Measurements from ENCODE around the gene PSMD1.
"Not testable (repeated sequence)": the region's sequence is repeated elsewhere in the genome, so short reads cannot be mapped to it uniquely, and the experiment has no call there.

PSMD1 gene

GRCh38 chr2:231056453-231057416 is at the start of gene PSMD1:
PSMD1 (plus strand) TSS chr2:231056867; CDS start chr2:231057026, 159 bp downstream.
- peak; percentile 85 to 87 for DNase-seq (ENCODE audit: low read depth in 2 of 2)

GRCh38 chr2:231007286-231008098 is 49.2 kb upstream of the PSMD1 start:
- DNase-seq (ENCODE audit: low read depth in 2 of 2): no peak

- DNase-seq (ENCODE audit: low read depth in 2 of 2): no peak
Measured at GRCh38 chr2:231008131-231008530, 48.5 kb upstream of the PSMD1 start.

- no peak for DNase-seq (ENCODE audit: low read depth in 2 of 2)
Measured at GRCh38 chr2:231009236-231009919, 47.3 kb upstream of the PSMD1 start.

GRCh38 chr2:231010201-231010730 is 46.4 kb upstream of the PSMD1 start:
- no peak for DNase-seq (ENCODE audit: low read depth in 2 of 2)

GRCh38 chr2:231011526-231011925 is 45.1 kb upstream of the PSMD1 start:
- DNase-seq (ENCODE audit: low read depth in 2 of 2): no peak

- no peak for DNase-seq (ENCODE audit: low read depth in 2 of 2)
Measured at GRCh38 chr2:231012463-231012862, 44.2 kb upstream of the PSMD1 start.

GRCh38 chr2:231013820-231014219 is 42.8 kb upstream of the PSMD1 start:
- DNase-seq (ENCODE audit: low read depth in 2 of 2): no peak

GRCh38 chr2:231015478-231015877 is 41.2 kb upstream of the PSMD1 start:
- DNase-seq (ENCODE audit: low read depth in 2 of 2): no peak

- DNase-seq (ENCODE audit: low read depth in 2 of 2): no peak
Measured at GRCh38 chr2:231015926-231016325, 40.7 kb upstream of the PSMD1 start.

GRCh38 chr2:231016566-231017230 is 40.0 kb upstream of the PSMD1 start:
- no peak for DNase-seq (ENCODE audit: low read depth in 2 of 2)

GRCh38 chr2:231017231-231017598 is 39.5 kb upstream of the PSMD1 start:
- no peak for DNase-seq (ENCODE audit: low read depth in 2 of 2)

- no peak for DNase-seq (ENCODE audit: low read depth in 2 of 2)
Measured at GRCh38 chr2:231018184-231018583, 38.5 kb upstream of the PSMD1 start.

- DNase-seq (ENCODE audit: low read depth in 2 of 2): not testable (repeated sequence)
Measured at GRCh38 chr2:231025059-231025458, 31.6 kb upstream of the PSMD1 start.

GRCh38 chr2:231028889-231029288 is 27.8 kb upstream of the PSMD1 start:
- no peak for DNase-seq (ENCODE audit: low read depth in 2 of 2)

GRCh38 chr2:231029563-231029962 is 27.1 kb upstream of the PSMD1 start:
- DNase-seq (ENCODE audit: low read depth in 2 of 2): no peak

- no peak for DNase-seq (ENCODE audit: low read depth in 2 of 2)
Measured at GRCh38 chr2:231030725-231031124, 25.9 kb upstream of the PSMD1 start.

GRCh38 chr2:231032575-231033140 is 24.0 kb upstream of the PSMD1 start:
- DNase-seq (ENCODE audit: low read depth in 2 of 2): no peak

- DNase-seq (ENCODE audit: low read depth in 2 of 2): no peak
Measured at GRCh38 chr2:231033147-231034132, 23.2 kb upstream of the PSMD1 start.
